ENCODE data around the gene GLTPD2. TPM values are rescaled to one million over a fixed set of nuclear protein-coding genes. Genes with fewer than 3 reads are reported as not detected.

The GLTPD2 gene
- total RNA-seq, 1 donor = not detected

DNA sequence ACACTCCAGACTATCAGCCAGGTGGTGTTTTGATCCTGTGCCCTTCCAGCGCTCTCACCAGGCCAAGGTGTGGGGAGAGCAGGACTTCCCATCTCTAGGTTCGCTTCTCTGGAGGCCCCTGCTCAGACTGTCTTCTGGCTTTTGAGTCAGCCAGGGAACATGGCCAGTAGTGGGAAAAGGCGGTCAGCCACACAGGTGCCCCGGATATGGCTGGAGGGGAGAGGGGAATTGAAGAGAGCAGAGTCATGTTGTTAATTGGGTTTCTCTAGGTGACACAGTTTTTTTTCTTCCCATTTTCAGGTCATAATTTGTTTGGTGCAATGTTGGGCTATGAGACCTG is 45.9 kb downstream of the GLTPD2 start:
- no peaks in the 10 kb centered on the region for H3K9me3 ChIP-seq (ENCODE audit: low read depth, low read length)
- peak; percentile 62 for DNase-seq (ENCODE audit: insufficient read length, low spot score, missing footprints)
- peaks cover 42% of the 10 kb centered on the region for H4K20me1 ChIP-seq (ENCODE audit: insufficient read depth, low read length)
- H3K4me3 ChIP-seq (ENCODE audit: insufficient read depth, low read length) = peak overlapping the region; percentile 93
- peaks cover 62% of the 10 kb centered on the region for H3K79me2 ChIP-seq (ENCODE audit: insufficient read depth, low read length)
- no peak overlapping the region for H2AFZ ChIP-seq (ENCODE audit: low read length)
- peak overlapping the region; percentile 100 for H3K4me2 ChIP-seq (ENCODE audit: insufficient read depth, low read length)
- no peak overlapping the region for H3K27ac ChIP-seq (ENCODE audit: low read depth, low read length)
- H3K4me1 ChIP-seq (ENCODE audit: insufficient read depth, low read length) = peaks cover 11% of the 10 kb centered on the region
- no peaks in the 10 kb centered on the region for H3K27me3 ChIP-seq (ENCODE audit: insufficient read depth, low read length)
- TF ChIP-seq, protein P1, sequence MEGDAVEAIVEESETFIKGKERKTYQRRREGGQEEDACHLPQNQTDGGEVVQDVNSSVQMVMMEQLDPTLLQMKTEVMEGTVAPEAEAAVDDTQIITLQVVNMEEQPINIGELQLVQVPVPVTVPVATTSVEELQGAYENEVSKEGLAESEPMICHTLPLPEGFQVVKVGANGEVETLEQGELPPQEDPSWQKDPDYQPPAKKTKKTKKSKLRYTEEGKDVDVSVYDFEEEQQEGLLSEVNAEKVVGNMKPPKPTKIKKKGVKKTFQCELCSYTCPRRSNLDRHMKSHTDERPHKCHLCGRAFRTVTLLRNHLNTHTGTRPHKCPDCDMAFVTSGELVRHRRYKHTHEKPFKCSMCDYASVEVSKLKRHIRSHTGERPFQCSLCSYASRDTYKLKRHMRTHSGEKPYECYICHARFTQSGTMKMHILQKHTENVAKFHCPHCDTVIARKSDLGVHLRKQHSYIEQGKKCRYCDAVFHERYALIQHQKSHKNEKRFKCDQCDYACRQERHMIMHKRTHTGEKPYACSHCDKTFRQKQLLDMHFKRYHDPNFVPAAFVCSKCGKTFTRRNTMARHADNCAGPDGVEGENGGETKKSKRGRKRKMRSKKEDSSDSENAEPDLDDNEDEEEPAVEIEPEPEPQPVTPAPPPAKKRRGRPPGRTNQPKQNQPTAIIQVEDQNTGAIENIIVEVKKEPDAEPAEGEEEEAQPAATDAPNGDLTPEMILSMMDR (IDR thresholded peaks at IDR 0.05; ENCODE audit: extremely low read depth, low read depth, low read length) = no peak
- H3K36me3 ChIP-seq (ENCODE audit: insufficient read depth, low read length) = peaks cover 2% of the 10 kb centered on the region

DNA sequence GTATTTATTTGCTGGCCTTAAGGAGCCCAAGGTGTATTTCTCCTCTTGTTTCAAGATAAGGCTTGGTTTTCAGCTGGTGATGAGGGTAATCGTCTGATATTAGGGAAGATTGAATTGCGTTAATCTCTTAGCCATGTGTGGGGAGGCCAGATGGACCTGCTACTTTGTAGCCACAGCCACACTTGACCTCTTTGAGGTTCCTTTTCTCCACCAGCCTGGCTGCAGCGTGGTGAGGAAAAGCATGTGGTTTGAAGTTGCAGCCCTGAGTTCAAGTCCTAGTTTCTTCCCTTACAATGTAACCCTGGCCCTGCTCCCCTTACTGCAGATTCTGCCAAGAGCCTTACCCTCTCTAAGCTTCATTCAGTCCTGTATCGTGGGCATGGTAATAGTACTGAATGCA is 47.5 kb downstream of the GLTPD2 start:
- H3K4me3 ChIP-seq (ENCODE audit: insufficient read depth, low read length) = no peak overlapping the region
- peaks cover 11% of the 10 kb centered on the region for H3K4me1 ChIP-seq (ENCODE audit: insufficient read depth, low read length)
- H3K36me3 ChIP-seq (ENCODE audit: insufficient read depth, low read length) = peaks cover 2% of the 10 kb centered on the region
- H3K4me2 ChIP-seq (ENCODE audit: insufficient read depth, low read length) = no peak overlapping the region
- no peak overlapping the region for H2AFZ ChIP-seq (ENCODE audit: low read length)
- H3K9me3 ChIP-seq (ENCODE audit: low read depth, low read length) = no peaks in the 10 kb centered on the region
- H3K79me2 ChIP-seq (ENCODE audit: insufficient read depth, low read length) = peaks cover 77% of the 10 kb centered on the region
- no peak overlapping the region for H3K27ac ChIP-seq (ENCODE audit: low read depth, low read length)
- no peaks in the 10 kb centered on the region for H3K27me3 ChIP-seq (ENCODE audit: insufficient read depth, low read length)
- TF ChIP-seq, protein P1 (IDR thresholded peaks at IDR 0.05; ENCODE audit: extremely low read depth, low read depth, low read length) = no peak
- DNase-seq (ENCODE audit: insufficient read length, low spot score, missing footprints) = no peak
- peaks cover 57% of the 10 kb centered on the region for H4K20me1 ChIP-seq (ENCODE audit: insufficient read depth, low read length)

DNA sequence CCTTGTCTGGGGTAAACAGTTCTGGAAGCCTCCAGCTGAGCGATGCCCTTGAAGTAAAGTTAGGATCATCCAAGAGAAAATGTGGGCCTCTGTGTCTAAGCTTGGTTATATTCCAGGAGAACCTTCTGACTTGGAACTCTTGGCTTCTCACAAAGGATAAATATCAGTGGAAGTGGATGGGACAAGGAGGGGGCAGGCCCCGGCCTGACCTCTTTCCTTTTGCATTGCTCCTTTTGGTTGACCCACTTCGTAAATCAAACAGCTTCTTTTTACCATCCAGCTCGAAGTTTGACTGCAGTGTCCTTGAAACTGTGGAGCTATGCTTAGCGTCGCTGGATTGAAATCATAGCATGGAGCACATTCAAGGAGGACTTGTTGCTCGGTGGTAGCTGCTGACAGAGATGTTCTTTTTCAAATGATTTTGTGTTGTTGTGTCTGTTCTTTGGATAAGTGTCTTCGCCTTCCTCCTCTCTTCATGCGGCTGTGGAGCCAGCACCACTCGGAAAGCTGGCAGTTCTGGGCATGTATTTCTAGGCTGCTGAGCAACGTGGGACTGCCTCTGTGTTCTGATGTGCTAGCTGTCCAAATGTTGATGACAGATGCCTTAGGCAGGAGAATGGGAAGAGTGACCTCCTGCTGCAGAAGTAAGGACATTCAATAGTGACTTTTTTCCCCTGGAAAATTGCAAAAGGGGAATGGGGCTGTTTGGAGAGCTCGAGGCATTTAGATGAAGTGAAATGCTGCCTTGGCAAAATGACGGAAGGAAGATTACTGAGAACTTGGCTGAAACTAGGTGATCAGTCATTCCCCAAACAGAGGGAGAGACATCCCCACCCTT is 48.9 kb downstream of the GLTPD2 start:
- Histone ChIP-seq H3K4me3 (ENCODE audit: insufficient read depth, low read length) (no peak overlapping the region), H3K27ac (ENCODE audit: low read depth, low read length) (no peak overlapping the region), H3K79me2 (ENCODE audit: insufficient read depth, low read length) (peaks cover 90% of the 10 kb centered on the region), H3K4me2 (ENCODE audit: insufficient read depth, low read length) (no peak overlapping the region), H3K27me3 (ENCODE audit: insufficient read depth, low read length) (no peaks in the 10 kb centered on the region), H3K36me3 (ENCODE audit: insufficient read depth, low read length) (peaks cover 2% of the 10 kb centered on the region), H4K20me1 (ENCODE audit: insufficient read depth, low read length) (peaks cover 69% of the 10 kb centered on the region), H3K9me3 (ENCODE audit: low read depth, low read length) (no peaks in the 10 kb centered on the region), H3K4me1 (ENCODE audit: insufficient read depth, low read length) (peaks cover 11% of the 10 kb centered on the region), H2AFZ (ENCODE audit: low read length) (no peak overlapping the region)
- peak; percentile 35 for DNase-seq (ENCODE audit: insufficient read length, low spot score, missing footprints)
- TF ChIP-seq, protein P1 (IDR thresholded peaks at IDR 0.05; ENCODE audit: extremely low read depth, low read depth, low read length) = no peak

DNA sequence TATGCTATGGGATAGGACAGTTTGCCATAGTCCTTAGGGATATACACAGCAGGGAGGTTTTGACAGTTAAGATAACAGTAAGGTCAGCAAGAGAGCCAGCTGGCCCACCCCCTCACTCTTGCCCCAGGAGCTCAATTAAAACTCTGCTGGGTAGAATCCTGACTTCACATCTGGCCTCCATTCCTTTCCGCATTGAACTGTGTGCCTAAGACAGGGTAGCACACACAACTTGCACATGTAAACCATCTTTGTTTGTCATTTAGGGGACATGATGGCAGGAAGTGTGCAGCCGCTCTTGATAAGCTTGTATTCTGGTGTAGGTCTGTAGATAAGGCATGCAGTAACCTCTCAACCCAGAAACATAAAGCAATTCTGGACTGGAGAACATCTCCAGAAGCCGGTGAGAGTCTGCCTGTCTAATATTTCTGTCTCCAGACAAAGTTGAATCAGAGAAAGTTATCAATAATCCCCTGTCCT is 49.6 kb downstream of the GLTPD2 start:
- H3K4me2 ChIP-seq (ENCODE audit: insufficient read depth, low read length) = no peak overlapping the region

More for the DNA sequence above, 49.6 kb downstream of the GLTPD2 start:
- Histone ChIP-seq H3K27ac (ENCODE audit: low read depth, low read length) (no peak overlapping the region), H3K4me1 (ENCODE audit: insufficient read depth, low read length) (peaks cover 11% of the 10 kb centered on the region), H2AFZ (ENCODE audit: low read length) (no peak overlapping the region), H4K20me1 (ENCODE audit: insufficient read depth, low read length) (peaks cover 72% of the 10 kb centered on the region), H3K27me3 (ENCODE audit: insufficient read depth, low read length) (no peaks in the 10 kb centered on the region), H3K79me2 (ENCODE audit: insufficient read depth, low read length) (peaks cover 92% of the 10 kb centered on the region), H3K36me3 (ENCODE audit: insufficient read depth, low read length) (peaks cover 2% of the 10 kb centered on the region), H3K4me3 (ENCODE audit: insufficient read depth, low read length) (no peak overlapping the region), H3K9me3 (ENCODE audit: low read depth, low read length) (no peaks in the 10 kb centered on the region)
- peak; percentile 45 for DNase-seq (ENCODE audit: insufficient read length, low spot score, missing footprints)
- TF ChIP-seq, protein P1 (IDR thresholded peaks at IDR 0.05; ENCODE audit: extremely low read depth, low read depth, low read length) = no peak

All from osteoblast (primary cell).